Neural cell (in vitro differentiated cells): ENCODE measurements around the gene COL25A1.

ENCODE experiments used
- EZH2 ChIP-seq: fragments of 200-600, 300-800 bp; shearing (Covaris generic), sonication (generic); IDR thresholded peaks from 2 replicates; pipeline ENCODE4 v1.6.1; 2014; ENCODE audit warnings: antibody characterized with exemption, low read length, borderline replicate concordance, mild to moderate bottlenecking; ENCODE audit not compliant: insufficient read depth, poor library complexity, severe bottlenecking
- POLR2AphosphoS5 ChIP-seq: IDR thresholded peaks from 2 replicates; pipeline ENCODE4 v1.6.1; 2012
- TAF1 ChIP-seq: IDR thresholded peaks from 2 replicates; pipeline ENCODE4 v1.6.1; 2012; ENCODE audit warnings: low read depth
- TF ChIP-seq, protein P1 (sequence below): fragments of 450-650 bp; IDR thresholded peaks from 2 replicates; pipeline ENCODE4 v1.5.1; 2014; ENCODE audit warnings: antibody characterized with exemption, mild to moderate bottlenecking, moderate library complexity; ENCODE audit not compliant: poor library complexity, severe bottlenecking

GRCh38 chr4:109077505-109077904 is 225.0 kb downstream of the COL25A1 start:
- no peak for TF ChIP-seq EZH2
- no peak for TF ChIP-seq TAF1
- no peak for TF ChIP-seq POLR2AphosphoS5
- TF ChIP-seq, protein P1, sequence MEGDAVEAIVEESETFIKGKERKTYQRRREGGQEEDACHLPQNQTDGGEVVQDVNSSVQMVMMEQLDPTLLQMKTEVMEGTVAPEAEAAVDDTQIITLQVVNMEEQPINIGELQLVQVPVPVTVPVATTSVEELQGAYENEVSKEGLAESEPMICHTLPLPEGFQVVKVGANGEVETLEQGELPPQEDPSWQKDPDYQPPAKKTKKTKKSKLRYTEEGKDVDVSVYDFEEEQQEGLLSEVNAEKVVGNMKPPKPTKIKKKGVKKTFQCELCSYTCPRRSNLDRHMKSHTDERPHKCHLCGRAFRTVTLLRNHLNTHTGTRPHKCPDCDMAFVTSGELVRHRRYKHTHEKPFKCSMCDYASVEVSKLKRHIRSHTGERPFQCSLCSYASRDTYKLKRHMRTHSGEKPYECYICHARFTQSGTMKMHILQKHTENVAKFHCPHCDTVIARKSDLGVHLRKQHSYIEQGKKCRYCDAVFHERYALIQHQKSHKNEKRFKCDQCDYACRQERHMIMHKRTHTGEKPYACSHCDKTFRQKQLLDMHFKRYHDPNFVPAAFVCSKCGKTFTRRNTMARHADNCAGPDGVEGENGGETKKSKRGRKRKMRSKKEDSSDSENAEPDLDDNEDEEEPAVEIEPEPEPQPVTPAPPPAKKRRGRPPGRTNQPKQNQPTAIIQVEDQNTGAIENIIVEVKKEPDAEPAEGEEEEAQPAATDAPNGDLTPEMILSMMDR = no peak
